Activated CD4-positive, alpha-beta T cell treated with anti-CD3 and anti-CD28 coated beads, Interleukin-2, Interleukin-6, amounts not matched to agents 100 ng/mL and 50 ng/mL, durations not matched to agents 16 hours and 8 hours (primary cell): ENCODE data around the gene SAMD8.

Experiments used
- DNase-seq: peaks from one replicate; pipeline ENCODE4 v3.0.0-alpha.2; 2020

The SAMD8 gene

GRCh38 chr10:75111365-75111906 is at the start of gene SAMD8:
SAMD8 (plus strand) TSS chr10:75111656; CDS start chr10:75150529, 38,873 bp downstream.
- peak; percentile 97 for DNase-seq

- DNase-seq = no peak
Measured at GRCh38 chr10:75061709-75062505, 49.5 kb upstream of the SAMD8 start.

- DNase-seq = no peak
Measured at GRCh38 chr10:75062506-75063299, 48.8 kb upstream of the SAMD8 start.

GRCh38 chr10:75063461-75064230 is 47.8 kb upstream of the SAMD8 start:
- DNase-seq = no peak

- no peak for DNase-seq
Measured at GRCh38 chr10:75065076-75065475, 46.4 kb upstream of the SAMD8 start.

GRCh38 chr10:75066271-75066670 is 45.2 kb upstream of the SAMD8 start:
- DNase-seq = no peak

GRCh38 chr10:75067272-75067671 is 44.2 kb upstream of the SAMD8 start:
- DNase-seq = no peak

- no peak for DNase-seq
Measured at GRCh38 chr10:75068523-75068922, 42.9 kb upstream of the SAMD8 start.

GRCh38 chr10:75070476-75070875 is 41.0 kb upstream of the SAMD8 start:
- no peak for DNase-seq

GRCh38 chr10:75070961-75071428 is 40.5 kb upstream of the SAMD8 start:
- no peak for DNase-seq

GRCh38 chr10:75071756-75072155 is 39.7 kb upstream of the SAMD8 start:
- DNase-seq = no peak

- DNase-seq = no peak
Measured at GRCh38 chr10:75072727-75073126, 38.7 kb upstream of the SAMD8 start.

- no peak for DNase-seq
Measured at GRCh38 chr10:75073442-75073841, 38.0 kb upstream of the SAMD8 start.

- no peak for DNase-seq
Measured at GRCh38 chr10:75074711-75075445, 36.6 kb upstream of the SAMD8 start.

GRCh38 chr10:75076348-75076747 is 35.1 kb upstream of the SAMD8 start:
- no peak for DNase-seq

- DNase-seq = no peak
Measured at GRCh38 chr10:75079436-75080083, 31.9 kb upstream of the SAMD8 start.

GRCh38 chr10:75080554-75080953 is 30.9 kb upstream of the SAMD8 start:
- no peak for DNase-seq

- DNase-seq = no peak
Measured at GRCh38 chr10:75081379-75081778, 30.1 kb upstream of the SAMD8 start.

- no peak for DNase-seq
Measured at GRCh38 chr10:75083972-75084833, 27.3 kb upstream of the SAMD8 start.

GRCh38 chr10:75084834-75085384 is 26.5 kb upstream of the SAMD8 start:
- no peak for DNase-seq
